C4-2B (cell line): ENCODE results near the gene ACOT2.
"Not testable (repeated sequence)": the region's sequence is repeated elsewhere in the genome, so short reads cannot be mapped to it uniquely, and the experiment has no call there.

ENCODE experiments used
- H3K27ac ChIP-seq: fragments of 450-650 bp; 2 replicates; pipeline ENCODE4 v1.5.1; 2017
- CTCF ChIP-seq: fragments of 450-650 bp; conservative IDR thresholded peaks from 2 replicates; pipeline ENCODE4 v1.5.1; 2017; ENCODE audit warnings: mild to moderate bottlenecking
- ZFX ChIP-seq: fragments of 450-650 bp; IDR thresholded peaks from 2 replicates; pipeline ENCODE4 v1.6.1; 2017

The ACOT2 gene

GRCh38 chr14:73576391-73576790 lies 7.4 kb downstream of the ACOT2 start:
- H3K27ac ChIP-seq, result no peak overlapping the region
- TF ChIP-seq CTCF, result no peak
- TF ChIP-seq ZFX, result no peak

- H3K27ac ChIP-seq, result not testable (repeated sequence)
These were observed 8.2 kb downstream of the ACOT2 start for GRCh38 chr14:73577214-73577613.

- not testable (repeated sequence) for H3K27ac ChIP-seq
These were observed 13.3 kb downstream of the ACOT2 start for GRCh38 chr14:73582102-73582979.

- no peak overlapping the region for H3K27ac ChIP-seq
- TF ChIP-seq ZFX (no peak), CTCF (no peak)
These were observed 19.7 kb downstream of the ACOT2 start for GRCh38 chr14:73588695-73589094.

- TF ChIP-seq ZFX, result no peak
- TF ChIP-seq CTCF, result no peak
- no peak overlapping the region for H3K27ac ChIP-seq
These were observed 20.1 kb downstream of the ACOT2 start for GRCh38 chr14:73589116-73589515.

- not testable (repeated sequence) for H3K27ac ChIP-seq
These were observed 21.6 kb downstream of the ACOT2 start for GRCh38 chr14:73590673-73591004.

GRCh38 chr14:73591690-73592449 lies 22.9 kb downstream of the ACOT2 start, which contains the start of gene ACOT4:
TSS of gene ACOT4 (plus strand) at chr14:73591873. CDS start at chr14:73591960, 87 bp downstream.
- H3K27ac ChIP-seq, result no peak within 1 kb of the TSS
- TF ChIP-seq ZFX (no peak), CTCF (no peak)

GRCh38 chr14:73594491-73594890 lies 25.5 kb downstream of the ACOT2 start:
- TF ChIP-seq ZFX (no peak), CTCF (no peak)
- no peak overlapping the region for H3K27ac ChIP-seq

GRCh38 chr14:73599499-73599898 lies 30.5 kb downstream of the ACOT2 start:
- H3K27ac ChIP-seq, result no peak overlapping the region
- TF ChIP-seq ZFX (no peak), CTCF (no peak)
